Psoas muscle (tissue), 8 donors: Measurements from ENCODE around the gene GLI1. TPM values are rescaled to one million over a fixed set of nuclear protein-coding genes. Genes with fewer than 3 reads are reported as not detected.
"Not testable (repeated sequence)": the region's sequence is repeated elsewhere in the genome, so short reads cannot be mapped to it uniquely, and the experiment has no call there.

Experiments used
- ATAC-seq, 4 donors: fragments of 200-7000 bp; cut with Tn5 transposase; one replicate each; pipeline ENCODE4 v1.9.1; 2020; ENCODE audit warnings: moderate library complexity in 3 of 4, mild to moderate bottlenecking in 2 of 4
- DNase-seq, 2 donors: peaks; one replicate each; pipeline ENCODE4 v3.0.0-alpha.2; 2020
- H3K27ac ChIP-seq: fragments of 200-600 bp; one replicate; pipeline ENCODE4 v1.8.0; 2022
- H3K27me3 ChIP-seq, 3 donors: fragments of 200-600 bp in 1 of 3; one replicate each; pipeline versions ENCODE4 v1.6.1 to v1.8.0; 2013 to 2022; ENCODE audit warnings: low read length in 2 of 3, mild to moderate bottlenecking in 2 of 3, moderate library complexity in 1 of 3; ENCODE audit not compliant: insufficient read depth in 3 of 3
- H3K36me3 ChIP-seq, 2 donors: fragments of 200-600 bp in 1 of 2; one replicate each; pipeline versions ENCODE4 v1.6.1 to v1.8.0; 2013 to 2022; ENCODE audit warnings: low read depth in 1 of 2, mild to moderate bottlenecking in 1 of 2, moderate library complexity in 1 of 2; ENCODE audit not compliant: insufficient read depth in 1 of 2
- H3K4me1 ChIP-seq: fragments of 200-600 bp; one replicate; pipeline ENCODE4 v1.8.0; 2022
- H3K4me3 ChIP-seq: fragments of 200-600 bp; one replicate; pipeline ENCODE4 v1.8.0; 2022; ENCODE audit warnings: mild to moderate bottlenecking
- H3K9me3 ChIP-seq: fragments of 200-600 bp; one replicate; pipeline ENCODE4 v1.8.0; 2022
- CTCF ChIP-seq: fragments of 200-600 bp; IDR thresholded peaks from one replicate; pipeline ENCODE4 v1.8.0; 2022; ENCODE audit warnings: antibody characterized with exemption
- WGBS, 3 donors: extraction: QIAGEN DNeasy Blood & Tissue Kit; methylation state at CpG; one replicate each; pipeline versions ENCODE4 v1.1.6 to v1.1.7; 2013; 5-methylcytosine and 5-hydroxymethylcytosine counted together
- intact Hi-C, 2 donors: fragments of 100-400 bp; cut with DNase I; formaldehyde crosslinking; loops; one replicate each; pipeline versions ENCODE4 v1.11.0 to v1.14.2; 2022
- polyA plus RNA-seq, 3 donors: library from polyadenylated mRNA; stranded (reverse); fragments of 200-250 nt; gene quantifications; one replicate each; pipeline ENCODE4 v1.2.3, GENCODE V29; 2013
- total RNA-seq, 4 donors: library from RNA; stranded (reverse); fragmentation: NEBNext Ultra II Directional in 2 of 4; extraction: Animal tissue kit (Norgen Biotek cat#: 25700) in 2 of 4; gene quantifications; one replicate each; pipeline versions ENCODE4 v1.2.1 to v1.2.4, GENCODE V29; 2021 to 2023
- donor health status: healthy with polysubstance abuse.
- donor health status: DM: no; HTN: no; CAD: no; lungs with moderate emphysema.
- donor health status: Bipolar disorder and iron deficiency.
- donor health status: healthy.
- donor health status: DM: yes; HTN: yes; CAD: no.
- donor health status: DM: no; HTN: no; CAD: no.
- donor health status: DM: no; HTN: no; CAD: no.
- donor health status: DM: yes; HTN: yes; CAD: no.

The GLI1 gene
- total and polyA plus RNA-seq, 7 donors = 0.07 to 0.86 (median 0.29) TPM; not detected in 1

DNA sequence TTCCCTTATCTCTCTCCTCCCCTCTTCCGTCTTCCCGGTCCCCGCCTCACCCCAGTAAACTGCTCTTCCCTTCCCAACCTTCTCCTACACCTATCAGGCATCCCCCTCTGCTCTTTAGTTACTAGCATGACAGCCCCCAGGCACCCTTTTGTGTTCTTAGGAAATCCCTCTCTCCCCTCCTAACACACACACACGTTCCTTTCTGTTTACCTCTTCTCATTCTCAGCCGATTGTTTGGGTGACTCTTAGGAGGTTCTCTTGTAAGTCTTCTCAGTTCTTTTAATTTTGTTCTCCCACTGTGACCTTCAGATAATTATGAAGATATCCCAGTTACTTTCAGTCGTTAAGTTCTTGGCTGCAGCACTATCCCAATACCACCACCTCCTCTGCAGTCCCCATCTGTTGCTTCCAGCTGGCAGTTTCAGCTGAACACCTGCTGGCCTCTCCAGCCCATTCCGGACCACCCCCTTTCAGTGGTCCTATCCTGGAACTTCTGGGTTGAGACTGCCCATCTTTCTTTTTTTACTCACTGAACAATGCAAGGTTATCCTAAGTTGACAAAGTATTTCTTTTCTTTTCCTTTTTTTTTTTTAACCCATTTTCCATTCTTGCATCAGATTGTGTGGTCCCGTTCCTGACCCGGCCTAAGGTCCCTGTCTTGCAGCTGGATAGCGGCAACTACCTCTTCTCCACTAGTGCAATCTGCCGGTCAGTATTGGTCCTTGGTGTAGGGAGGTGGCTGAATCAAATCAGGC, 29.0 kb downstream of the GLI1 start:
- WGBS, 3 donors = 25 to 27% (median 26%) methylated on average over 11 of the region's 11 CpGs
- peaks cover 10% of the 10 kb centered on the region for H3K4me1 ChIP-seq
- H3K4me3 ChIP-seq = peak overlapping the region; percentile 96
- H3K36me3 ChIP-seq = peaks cover 16 to 36% of the 10 kb centered on the region in 2 donors
- no peak for TF ChIP-seq CTCF
- no peaks in the 10 kb centered on the region for H3K27me3 ChIP-seq
- DNase-seq = no peak
- no peaks in the 10 kb centered on the region for H3K9me3 ChIP-seq
- peak overlapping the region; percentile 76 for H3K27ac ChIP-seq
- ATAC-seq = peak in 2 of 4 donors; percentile 16 to 17
- intact Hi-C loops = loop anchor here in 1 of 2 donors (5.0 kb wide), 1 partner anchor 34 kb away; the partner anchor contains the start of genes DDIT3 and MBD6

DNA sequence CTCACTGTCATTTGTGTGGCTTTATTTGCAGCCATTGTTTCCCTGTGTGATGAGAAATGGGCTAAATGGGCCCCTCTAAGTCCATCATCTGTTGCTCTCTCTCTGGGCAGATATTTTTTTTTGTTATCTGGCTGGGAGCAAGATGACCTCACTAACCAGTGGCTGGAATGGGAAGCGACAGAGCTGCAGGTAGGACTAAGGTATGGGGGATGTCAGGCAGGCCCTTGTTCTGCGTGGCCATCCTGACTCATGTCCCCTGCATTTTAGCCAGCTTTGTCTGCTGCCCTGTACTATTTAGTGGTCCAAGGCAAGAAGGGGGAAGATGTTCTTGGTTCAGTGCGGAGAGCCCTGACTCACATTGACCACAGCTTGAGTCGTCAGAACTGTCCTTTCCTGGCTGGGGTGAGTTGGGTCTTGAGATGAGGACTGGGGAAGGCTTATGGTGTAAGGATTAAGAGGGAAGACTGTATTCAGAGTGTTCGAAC, 29.6 kb downstream of the GLI1 start:
- no peaks in the 10 kb centered on the region for H3K27me3 ChIP-seq
- DNase-seq = no peak
- H3K27ac ChIP-seq = no peak overlapping the region
- intact Hi-C loops = loop anchor here in 1 of 2 donors (5.0 kb wide), 1 partner anchor 33 kb away; the partner anchor contains the start of genes DDIT3 and MBD6
- TF ChIP-seq CTCF = no peak
- peaks cover 16 to 40% of the 10 kb centered on the region in 2 donors for H3K36me3 ChIP-seq
- ATAC-seq = no peak
- H3K4me3 ChIP-seq = peak overlapping the region; percentile 96
- peaks cover 10% of the 10 kb centered on the region for H3K4me1 ChIP-seq
- 89 to 91% (median 89%) methylated on average over 5 of the region's 5 CpGs for WGBS, 3 donors
- no peaks in the 10 kb centered on the region for H3K9me3 ChIP-seq

- WGBS, 3 donors = 96 to 99% (median 98%) methylated on average over 4 of the region's 4 CpGs
- TF ChIP-seq CTCF = no peak
- Histone ChIP-seq H3K4me3 (no peak overlapping the region), H3K27me3 (no peaks in the 10 kb centered on the region), H3K27ac (no peak overlapping the region), H3K4me1 (peaks cover 10% of the 10 kb centered on the region), H3K9me3 (no peaks in the 10 kb centered on the region), H3K36me3 (peaks cover 18 to 42% of the 10 kb centered on the region in 2 donors)
- no peak for ATAC-seq
- DNase-seq = no peak
- intact Hi-C loops = no loop called here
Observed at GRCh38 chr12:57490126-57490525, 30.5 kb downstream of the GLI1 start.

- no peak for DNase-seq
- WGBS, 3 donors = 88 to 93% (median 92%) methylated on average over 15 of the region's 15 CpGs
- Histone ChIP-seq H3K4me1 (peaks cover 10% of the 10 kb centered on the region), H3K4me3 (no peak overlapping the region), H3K36me3 (peaks cover 18 to 52% of the 10 kb centered on the region in 2 donors), H3K27me3 (no peaks in the 10 kb centered on the region), H3K27ac (no peak overlapping the region), H3K9me3 (no peaks in the 10 kb centered on the region)
- no peak for TF ChIP-seq CTCF
- no peak for ATAC-seq
- intact Hi-C loops = no loop called here
Observed at GRCh38 chr12:57491393-57492280, 32.1 kb downstream of the GLI1 start.

DNA sequence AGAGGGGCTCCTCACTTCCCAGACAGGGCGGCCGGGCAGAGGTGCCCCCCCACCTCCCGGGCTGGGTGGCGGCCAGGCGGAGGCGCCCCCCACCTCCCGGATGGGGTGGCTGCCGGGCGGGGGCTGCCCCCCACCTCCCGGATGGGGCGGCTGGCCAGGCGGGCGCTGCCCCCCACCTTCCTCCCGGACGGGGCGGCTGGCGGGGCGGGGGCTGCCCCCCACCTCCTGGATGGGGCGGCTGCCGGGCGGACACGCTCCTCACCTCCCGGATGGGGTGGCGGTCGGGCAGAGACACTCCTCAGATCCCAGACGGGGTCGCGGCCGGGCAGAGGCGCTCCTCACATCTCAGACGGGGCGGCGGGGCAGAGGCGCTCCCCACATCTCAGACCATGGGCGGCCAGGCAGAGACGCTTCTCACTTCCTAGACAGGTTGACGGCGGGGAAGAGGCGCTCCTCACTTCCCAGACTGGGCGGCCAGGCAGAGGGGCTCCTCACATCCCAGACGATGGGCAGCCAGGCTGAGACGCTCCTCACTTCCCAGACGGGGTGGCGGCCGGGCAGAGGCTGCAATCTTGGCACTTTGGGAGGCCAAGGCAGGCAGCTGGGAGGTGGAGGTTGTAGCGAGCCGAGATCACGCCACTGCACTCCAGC, 35.6 kb downstream of the GLI1 start:
- H3K27me3 ChIP-seq, DNase-seq, H3K4me1 ChIP-seq, ATAC-seq, H3K9me3 ChIP-seq, H3K4me3 ChIP-seq, intact Hi-C loops, H3K27ac ChIP-seq: not testable (repeated sequence)
- H3K36me3 ChIP-seq = peaks cover 15 to 68% of the 10 kb centered on the region in 2 donors
- 95 to 97% (median 96%) methylated on average over 29 to 45 of the region's 48 CpGs for WGBS, 3 donors
